IgD-negative memory B cell (primary cell): Measurements from ENCODE around the gene ACKR3. TPM values are rescaled to one million over a fixed set of nuclear protein-coding genes. Genes with fewer than 3 reads are reported as not detected.
A peak's percentile ranks its signal among the peaks of the same experiment; 100 is the strongest.

Experiments used
- H3K27ac Mint-ChIP-seq, 3 donors: one replicate each; pipeline ENCODE4 v1.8.0; 2020 to 2022; ENCODE audit warnings: mild to moderate bottlenecking in 3 of 3, mixed read lengths in 3 of 3, moderate library complexity in 1 of 3
- H3K27me3 Mint-ChIP-seq: one replicate; pipeline ENCODE4 v1.8.0; 2021; ENCODE audit warnings: mixed read lengths
- H3K36me3 Mint-ChIP-seq: one replicate; pipeline ENCODE4 v1.8.0; 2020; ENCODE audit warnings: mild to moderate bottlenecking, mixed read lengths
- H3K4me1 Mint-ChIP-seq, 3 donors: one replicate each; pipeline ENCODE4 v1.8.0; 2020 to 2022; ENCODE audit warnings: mixed read lengths in 3 of 3, mild to moderate bottlenecking in 1 of 3
- H3K4me3 Mint-ChIP-seq, 4 donors: one replicate each; pipeline ENCODE4 v1.8.0; 2020 to 2022; ENCODE audit warnings: mild to moderate bottlenecking in 4 of 4, mixed read lengths in 4 of 4, moderate library complexity in 3 of 4
- H3K9me3 Mint-ChIP-seq, 3 donors: one replicate each; pipeline ENCODE4 v1.8.0; 2020 to 2021; ENCODE audit warnings: mixed read lengths in 3 of 3, mild to moderate bottlenecking in 1 of 3
- polyA plus RNA-seq: library from polyadenylated mRNA; unstranded; fragments of 300-500 nt; fragmentation: Illumina TruSeq; gene quantifications from one replicate; pipeline ENCODE4 v1.2.3, GENCODE V29; 2021

Gene ACKR3
- polyA plus RNA-seq, 1 donor from 2014 or later, result 1.4 TPM

DNA sequence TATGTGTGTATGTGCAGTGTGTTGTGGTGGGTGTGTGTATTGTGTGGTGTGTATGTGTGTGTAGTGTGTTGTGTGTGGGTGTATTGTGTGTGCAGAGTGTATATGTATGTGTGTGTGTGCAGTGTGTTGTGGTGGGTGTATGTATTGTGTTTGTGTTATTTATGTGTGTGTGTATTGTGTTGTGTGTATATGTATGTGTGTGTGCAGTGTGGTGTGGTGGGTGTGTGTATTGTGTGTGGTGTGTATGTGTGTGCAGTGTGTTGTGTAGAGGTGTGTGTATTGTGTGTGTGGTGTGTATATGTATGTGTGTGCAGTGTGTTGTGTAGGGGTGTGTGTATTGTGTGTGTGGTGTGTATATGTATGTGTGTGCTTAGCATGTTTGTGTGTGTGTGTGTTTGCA, 24.3 kb downstream of the ACKR3 start:
- H3K4me3 Mint-ChIP-seq, result no peak overlapping the region
- H3K27ac Mint-ChIP-seq, result no peak overlapping the region
- H3K36me3 Mint-ChIP-seq, result no peaks in the 10 kb centered on the region
- peaks cover 0 to 3% (median 0%) of the 10 kb centered on the region in 3 donors for H3K9me3 Mint-ChIP-seq
- H3K27me3 Mint-ChIP-seq, result no peaks in the 10 kb centered on the region
- no peaks in the 10 kb centered on the region for H3K4me1 Mint-ChIP-seq

DNA sequence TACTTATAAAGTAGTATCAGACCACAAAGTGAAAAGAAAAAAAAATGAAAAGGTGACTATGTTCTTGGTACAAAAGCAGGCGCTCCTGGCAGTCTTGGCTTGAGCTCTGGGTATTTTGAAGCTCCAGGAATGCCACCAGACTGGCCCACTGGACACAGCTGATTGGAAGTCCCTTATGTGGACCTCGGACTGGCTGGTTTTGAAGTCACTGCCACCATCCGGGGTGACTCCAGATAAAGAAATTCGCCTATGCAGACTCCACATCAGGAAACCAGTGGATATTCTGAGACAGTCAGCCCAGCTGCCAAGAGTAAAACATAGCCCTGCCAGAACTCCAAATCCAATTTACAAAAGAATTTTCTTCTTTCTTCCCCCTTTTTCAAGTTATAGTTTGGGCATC, 28.0 kb downstream of the ACKR3 start:
- Mint-ChIP-seq H3K4me3 (no peak overlapping the region), H3K36me3 (no peaks in the 10 kb centered on the region), H3K9me3 (peaks cover 0 to 1% (median 0%) of the 10 kb centered on the region in 3 donors), H3K27me3 (peaks cover 7% of the 10 kb centered on the region), H3K4me1 (peaks cover 0 to 5% (median 5%) of the 10 kb centered on the region in 3 donors), H3K27ac (no peak overlapping the region)

DNA sequence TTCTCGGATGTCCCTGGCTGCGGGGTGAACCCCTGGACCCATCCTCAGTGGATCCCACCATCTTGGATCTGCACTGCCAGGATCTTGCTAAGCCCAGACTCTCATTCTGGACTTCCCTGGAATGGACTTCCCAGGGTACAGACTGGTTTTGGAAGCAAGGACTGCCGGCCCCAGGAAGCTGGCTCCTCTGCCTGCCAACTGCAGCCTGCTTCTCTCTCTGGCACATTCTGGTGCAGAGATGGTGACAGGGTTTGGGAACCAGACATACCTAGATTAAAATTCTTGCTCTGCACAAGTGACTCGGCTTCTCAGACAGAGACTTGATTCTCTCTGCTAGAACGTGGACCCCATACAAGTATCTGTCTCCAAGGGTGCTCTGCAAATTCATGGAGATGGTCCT, 29.4 kb downstream of the ACKR3 start:
- Mint-ChIP-seq H3K4me3 (no peak overlapping the region), H3K27me3 (peaks cover 7% of the 10 kb centered on the region), H3K9me3 (peaks cover 0 to 1% (median 0%) of the 10 kb centered on the region in 3 donors), H3K36me3 (no peaks in the 10 kb centered on the region), H3K4me1 (peaks cover 0 to 6% (median 5%) of the 10 kb centered on the region in 3 donors), H3K27ac (no peak overlapping the region)

DNA sequence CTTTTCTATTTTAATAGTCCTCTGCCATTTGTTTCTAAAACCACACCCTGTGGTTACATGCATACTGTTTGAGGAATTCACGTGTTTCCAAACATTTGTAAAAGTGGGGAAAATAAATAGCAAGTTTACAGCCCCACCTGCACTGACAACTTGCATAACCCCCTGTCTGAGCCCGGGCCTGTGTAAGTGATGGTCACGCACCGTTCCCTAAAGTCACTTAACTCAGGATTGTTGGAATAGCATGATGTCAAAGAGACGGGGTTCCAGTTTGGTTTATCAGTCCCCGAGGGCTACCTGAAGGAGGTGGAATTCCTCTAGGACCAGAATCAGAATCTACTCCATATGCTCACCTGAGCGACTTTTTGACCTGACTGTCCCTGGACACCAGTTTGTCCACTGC, 30.5 kb downstream of the ACKR3 start:
- no peak overlapping the region for H3K4me3 Mint-ChIP-seq

DNA sequence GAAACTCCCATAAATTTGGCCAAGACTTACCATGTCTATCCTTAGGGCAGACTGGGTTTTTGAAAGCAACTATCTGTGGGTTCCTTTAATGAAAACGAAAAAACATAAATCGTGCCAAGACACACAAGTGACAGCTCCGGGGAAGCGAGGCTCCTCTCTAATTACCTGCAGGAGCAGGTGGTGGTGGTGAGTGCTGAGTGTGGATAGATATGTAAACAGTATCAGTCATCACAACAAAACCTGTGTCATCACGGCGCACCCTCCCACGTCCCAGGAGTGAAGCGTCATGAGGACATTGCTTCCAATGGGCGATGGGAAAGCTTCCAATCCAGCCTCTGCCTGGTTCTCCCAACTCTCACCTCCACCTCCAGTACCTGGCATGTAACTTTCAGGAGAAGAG, 31.3 kb downstream of the ACKR3 start:
- Mint-ChIP-seq H3K4me3 (no peak overlapping the region), H3K27ac (peak overlapping the region in 1 of 3 donors; percentile 8), H3K9me3 (peaks cover 0 to 1% (median 0%) of the 10 kb centered on the region in 3 donors), H3K27me3 (peaks cover 10% of the 10 kb centered on the region), H3K36me3 (no peaks in the 10 kb centered on the region), H3K4me1 (peaks cover 0 to 6% (median 5%) of the 10 kb centered on the region in 3 donors)

More for the DNA sequence above, 30.5 kb downstream of the ACKR3 start:
- Mint-ChIP-seq H3K27ac (no peak overlapping the region), H3K9me3 (peaks cover 0 to 1% (median 0%) of the 10 kb centered on the region in 3 donors), H3K36me3 (no peaks in the 10 kb centered on the region), H3K4me1 (peaks cover 0 to 6% (median 5%) of the 10 kb centered on the region in 3 donors), H3K27me3 (peaks cover 10% of the 10 kb centered on the region)

DNA sequence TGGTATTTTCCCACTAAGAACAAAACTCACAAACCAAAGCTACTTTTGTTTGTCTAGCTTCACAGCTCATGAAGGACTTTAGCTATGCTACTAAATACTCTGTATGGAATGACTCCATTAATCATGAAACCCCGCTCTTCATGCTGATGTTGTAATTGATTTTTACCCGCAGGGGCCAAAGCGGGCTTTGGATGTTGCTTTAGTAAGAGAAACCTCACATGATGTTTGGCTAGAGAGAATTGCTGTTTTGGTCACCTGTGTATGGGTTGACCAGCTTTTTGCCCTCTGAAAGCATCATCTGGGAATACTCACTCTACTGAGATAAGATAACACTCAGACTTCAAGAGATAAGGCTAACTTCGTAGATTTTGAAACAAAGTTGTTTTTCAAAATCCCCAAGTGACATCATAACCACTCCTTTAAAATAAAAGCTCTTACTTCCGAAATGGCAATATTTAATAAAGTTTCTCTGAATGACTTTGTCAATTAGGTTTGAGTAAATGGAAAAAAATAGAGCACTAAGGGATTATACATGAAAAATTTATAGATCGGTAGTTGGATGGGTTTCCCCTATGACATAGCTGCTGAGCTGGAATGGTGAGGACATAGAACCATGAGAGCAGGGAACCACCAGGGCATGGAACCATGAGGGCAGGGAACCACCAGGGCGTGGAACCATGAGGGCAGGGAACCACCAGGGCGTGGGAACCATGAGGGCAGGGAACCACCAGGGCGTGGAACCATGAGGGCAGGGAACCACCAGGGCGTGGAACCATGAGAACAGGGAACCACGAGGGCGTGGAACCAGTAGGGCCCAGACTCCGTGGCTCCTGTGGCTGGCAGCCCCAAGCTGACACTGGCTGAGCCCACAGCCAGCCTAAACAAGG, 31.9 kb downstream of the ACKR3 start:
- peaks cover 16% of the 10 kb centered on the region for H3K27me3 Mint-ChIP-seq
- H3K4me1 Mint-ChIP-seq, result peaks cover 0 to 6% (median 5%) of the 10 kb centered on the region in 3 donors
- peaks cover 2% of the 10 kb centered on the region for H3K36me3 Mint-ChIP-seq
- no peak overlapping the region for H3K27ac Mint-ChIP-seq
- H3K9me3 Mint-ChIP-seq, result peaks cover 0 to 1% (median 0%) of the 10 kb centered on the region in 3 donors
- no peak overlapping the region for H3K4me3 Mint-ChIP-seq

DNA sequence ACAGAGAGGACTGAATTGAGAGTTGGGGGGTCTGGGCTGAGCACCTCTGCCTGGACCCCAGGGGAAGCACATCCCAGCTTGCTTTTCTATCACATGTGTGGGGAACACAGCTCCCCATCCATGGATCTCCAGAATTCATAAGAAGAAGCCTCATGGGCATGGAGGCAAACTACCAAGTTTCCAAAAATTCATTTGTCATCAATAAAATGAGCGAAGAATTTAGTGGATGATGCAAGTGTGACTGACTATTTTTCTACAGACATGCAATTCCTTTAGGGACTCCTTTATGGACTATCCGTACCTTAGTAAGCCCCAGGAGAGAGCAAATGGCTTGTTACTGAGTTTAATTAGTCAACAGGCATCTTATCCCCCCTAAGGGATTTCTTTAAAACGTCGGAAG, 33.1 kb downstream of the ACKR3 start:
- H3K9me3 Mint-ChIP-seq, result peaks cover 0 to 1% (median 0%) of the 10 kb centered on the region in 3 donors
- H3K4me3 Mint-ChIP-seq, result no peak overlapping the region
- H3K27me3 Mint-ChIP-seq, result peaks cover 25% of the 10 kb centered on the region
- peaks cover 3% of the 10 kb centered on the region for H3K36me3 Mint-ChIP-seq
- H3K27ac Mint-ChIP-seq, result peak overlapping the region in 1 of 3 donors; percentile 27
- H3K4me1 Mint-ChIP-seq, result peaks cover 0 to 6% (median 5%) of the 10 kb centered on the region in 3 donors

DNA sequence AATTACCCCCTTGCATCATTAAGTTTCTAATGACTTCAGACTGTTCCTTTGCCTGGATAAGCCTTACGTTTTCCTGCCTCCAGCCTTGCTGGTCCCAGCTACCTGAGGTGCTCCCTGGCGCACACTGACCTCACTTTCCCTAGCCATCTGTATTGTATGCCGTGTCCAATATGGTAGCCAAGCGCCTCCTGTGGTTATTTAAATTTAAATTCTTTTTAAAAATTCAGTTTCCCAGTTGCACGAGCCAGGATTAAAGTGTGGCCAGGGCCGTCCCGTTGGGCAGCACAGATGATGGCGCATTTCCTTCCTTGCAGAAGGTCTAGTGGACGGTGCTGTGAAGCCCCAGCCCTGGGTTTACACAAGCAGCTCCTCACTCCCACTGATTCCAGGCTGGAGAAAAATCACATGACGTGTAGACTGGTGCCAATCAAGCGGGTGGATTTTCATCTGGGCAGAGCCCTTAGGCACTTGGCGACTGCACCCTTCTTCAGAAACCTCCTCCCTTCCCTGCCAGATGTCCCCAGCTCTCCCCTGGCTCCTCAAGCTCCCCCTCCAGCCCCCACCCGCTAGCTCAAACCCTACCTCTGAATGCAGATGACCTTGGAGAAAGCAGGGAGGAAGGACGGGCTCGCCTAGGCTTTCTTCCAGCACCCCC, 33.9 kb downstream of the ACKR3 start:
- Mint-ChIP-seq H3K36me3 (peaks cover 3% of the 10 kb centered on the region), H3K4me1 (peaks cover 0 to 6% (median 5%) of the 10 kb centered on the region in 3 donors), H3K4me3 (no peak overlapping the region), H3K9me3 (peaks cover 0 to 1% (median 0%) of the 10 kb centered on the region in 3 donors), H3K27me3 (peaks cover 28% of the 10 kb centered on the region), H3K27ac (no peak overlapping the region)

DNA sequence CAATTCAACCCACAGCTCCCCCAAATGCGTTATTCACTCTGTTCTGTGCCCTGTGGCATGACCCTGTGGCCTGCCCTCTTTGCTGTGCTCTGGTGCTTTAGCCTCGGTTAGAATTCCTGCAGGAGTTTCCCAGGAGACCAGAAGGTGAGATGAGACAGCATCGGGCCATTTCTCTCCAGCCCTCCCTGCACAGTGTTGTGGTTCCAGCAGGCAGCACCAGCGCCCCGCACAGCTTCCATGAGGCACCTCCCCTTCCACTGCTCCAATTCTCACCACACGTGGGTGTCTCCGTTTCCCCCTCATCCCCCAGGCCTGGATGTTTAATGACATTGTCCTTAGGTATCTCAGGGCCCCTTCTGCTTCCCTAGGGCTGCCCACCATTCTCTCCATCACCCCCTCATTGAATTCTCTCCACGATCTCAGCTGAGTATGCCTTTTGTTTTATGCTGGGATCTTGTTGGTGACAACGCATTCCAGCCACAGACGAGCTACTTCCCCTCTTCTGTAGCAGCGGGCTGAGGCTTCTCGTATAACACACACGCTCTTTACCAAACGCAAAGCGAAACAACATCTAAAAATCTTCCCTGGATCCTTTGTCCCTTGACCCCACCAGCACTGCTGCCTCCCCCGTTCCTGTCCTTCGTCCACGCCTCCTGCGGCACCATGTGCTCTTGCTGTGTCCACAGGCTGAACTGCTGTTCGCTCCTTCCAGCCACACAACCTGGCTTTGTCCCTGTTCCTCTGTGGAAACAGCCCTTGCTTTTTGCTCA, 35.1 kb downstream of the ACKR3 start:
- Mint-ChIP-seq H3K9me3 (peaks cover 0 to 1% (median 0%) of the 10 kb centered on the region in 3 donors), H3K36me3 (peaks cover 3% of the 10 kb centered on the region), H3K27ac (peak overlapping the region in 1 of 3 donors; percentile 84), H3K4me1 (peaks cover 0 to 6% (median 5%) of the 10 kb centered on the region in 3 donors), H3K4me3 (peak overlapping the region in 1 of 4 donors; percentile 63), H3K27me3 (peaks cover 32% of the 10 kb centered on the region)

DNA sequence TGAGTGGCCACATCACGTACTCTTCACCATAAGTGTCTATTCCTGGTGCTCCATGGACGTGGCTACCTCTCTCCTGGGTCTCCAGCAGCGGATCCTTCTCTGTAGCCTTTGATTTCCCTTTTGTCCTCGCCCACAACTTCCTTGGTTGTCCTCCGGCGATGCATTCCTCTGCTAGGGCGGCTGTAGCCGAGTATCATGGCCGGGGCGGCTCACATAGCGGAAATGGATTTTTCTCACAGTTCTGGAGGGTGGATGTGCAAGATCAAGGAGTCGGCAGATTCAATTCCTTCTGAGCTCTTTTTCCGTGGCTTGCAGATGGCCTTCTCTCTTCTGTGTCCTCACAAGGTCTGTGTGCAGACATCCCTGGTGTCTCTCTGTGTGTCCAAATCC, 35.7 kb downstream of the ACKR3 start:
- no peak overlapping the region for H3K4me3 Mint-ChIP-seq
- H3K27me3 Mint-ChIP-seq, result peaks cover 30% of the 10 kb centered on the region
- H3K4me1 Mint-ChIP-seq, result peaks cover 0 to 6% (median 5%) of the 10 kb centered on the region in 3 donors
- H3K27ac Mint-ChIP-seq, result peak overlapping the region in 2 of 3 donors; percentile 31 to 84
- H3K36me3 Mint-ChIP-seq, result peaks cover 3% of the 10 kb centered on the region
- H3K9me3 Mint-ChIP-seq, result peaks cover 0 to 1% (median 0%) of the 10 kb centered on the region in 3 donors

DNA sequence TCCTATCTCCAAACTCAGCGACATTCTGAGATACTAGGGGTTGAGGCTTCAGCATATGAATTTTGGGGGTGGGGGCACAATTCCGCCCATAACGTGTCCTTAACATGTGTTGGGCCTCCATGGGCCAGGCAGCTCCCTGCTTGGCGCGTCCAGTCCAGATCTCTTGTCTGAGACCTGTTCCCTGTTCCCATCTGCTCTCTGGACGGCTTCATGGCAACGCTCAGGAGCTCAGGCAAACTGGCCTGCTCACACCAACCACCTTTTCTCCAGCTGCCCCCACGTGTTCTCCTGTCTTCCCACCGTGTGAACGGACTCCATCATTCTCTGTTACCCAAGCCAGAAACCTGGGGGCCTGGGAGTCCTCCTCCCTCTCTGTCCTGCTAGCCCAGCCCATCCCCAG, 36.4 kb downstream of the ACKR3 start:
- H3K27ac Mint-ChIP-seq, result no peak overlapping the region
- H3K36me3 Mint-ChIP-seq, result peaks cover 3% of the 10 kb centered on the region
- peaks cover 0 to 1% (median 0%) of the 10 kb centered on the region in 3 donors for H3K9me3 Mint-ChIP-seq
- peaks cover 27% of the 10 kb centered on the region for H3K27me3 Mint-ChIP-seq
- H3K4me3 Mint-ChIP-seq, result no peak overlapping the region
- peaks cover 0 to 6% (median 5%) of the 10 kb centered on the region in 3 donors for H3K4me1 Mint-ChIP-seq

DNA sequence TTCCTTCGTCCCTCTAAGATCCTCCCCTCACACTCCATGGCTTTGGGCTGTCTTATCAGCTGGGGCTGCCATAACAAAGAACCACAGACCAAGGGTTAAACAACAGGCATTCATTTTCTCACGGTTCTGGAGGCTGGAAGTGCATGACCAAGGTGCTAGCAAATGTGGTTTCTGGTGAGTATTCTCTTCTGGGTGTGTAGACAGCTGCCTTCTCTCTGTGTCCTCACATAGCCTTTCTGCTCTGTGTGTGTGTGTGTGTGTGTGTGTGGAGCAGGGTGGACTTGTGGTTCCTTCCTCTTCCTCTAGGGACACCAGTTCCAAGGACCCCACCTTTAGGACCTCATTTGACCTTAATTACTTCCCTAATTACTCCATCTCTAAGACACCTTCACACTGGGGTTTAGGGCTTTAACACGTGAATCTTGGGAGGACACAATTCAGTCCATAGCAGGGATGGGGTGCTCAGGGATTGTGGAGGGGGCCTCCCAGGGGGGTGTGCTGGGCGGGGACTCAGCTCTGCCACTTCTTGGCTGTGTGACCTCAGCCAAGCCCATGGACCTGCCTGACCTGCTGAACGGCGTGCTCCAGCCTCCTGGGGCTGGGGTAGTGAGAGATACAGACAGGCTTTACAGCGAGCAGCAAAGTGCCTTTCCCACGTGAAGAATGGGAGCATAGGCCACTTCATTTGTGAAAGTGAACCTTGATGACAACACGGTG, 38.0 kb downstream of the ACKR3 start:
- Mint-ChIP-seq H3K4me1 (peaks cover 0 to under 1% (median 0%) of the 10 kb centered on the region in 3 donors), H3K27me3 (peaks cover 24% of the 10 kb centered on the region), H3K27ac (no peak overlapping the region), H3K9me3 (no peaks in the 10 kb centered on the region), H3K36me3 (peaks cover 3% of the 10 kb centered on the region), H3K4me3 (no peak overlapping the region)

DNA sequence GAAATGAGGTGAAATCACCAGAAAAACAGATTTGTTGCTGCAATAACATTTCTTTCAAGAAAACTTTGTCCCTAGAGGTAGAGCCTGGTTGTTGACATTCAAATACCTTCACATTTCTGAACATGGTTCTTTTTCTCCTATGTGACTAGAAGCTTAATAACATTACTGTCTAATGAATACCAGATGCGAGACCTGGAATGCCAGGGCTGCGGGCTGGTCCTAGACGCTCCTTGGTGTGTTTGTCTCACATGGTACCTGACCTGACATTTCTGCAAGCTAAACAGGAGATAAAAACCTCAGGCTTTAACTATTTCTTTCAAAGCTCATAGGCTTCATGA, 38.5 kb downstream of the ACKR3 start:
- Mint-ChIP-seq H3K9me3 (no peaks in the 10 kb centered on the region), H3K4me1 (no peaks in the 10 kb centered on the region), H3K4me3 (no peak overlapping the region), H3K27me3 (peaks cover 27% of the 10 kb centered on the region), H3K27ac (no peak overlapping the region), H3K36me3 (peaks cover 3% of the 10 kb centered on the region)

DNA sequence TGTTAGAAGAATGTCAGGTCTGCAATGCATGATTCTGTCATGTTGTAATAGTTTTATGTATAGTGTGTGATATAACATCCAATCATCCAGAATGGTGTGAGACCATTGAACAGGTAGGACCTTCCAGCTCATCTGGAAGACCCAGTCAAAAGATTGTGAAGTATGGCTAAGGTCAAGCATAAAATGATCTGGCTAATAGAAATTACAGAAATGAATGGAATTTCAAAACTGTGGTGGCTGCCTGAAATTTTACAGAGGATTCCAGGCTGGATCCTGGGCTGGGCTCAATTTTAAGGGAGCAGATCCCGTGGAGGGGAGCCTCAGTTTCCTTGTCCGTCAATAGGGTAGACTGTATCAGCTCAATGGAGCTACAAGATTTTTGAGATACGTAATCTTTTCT, 39.1 kb downstream of the ACKR3 start:
- H3K4me3 Mint-ChIP-seq, result no peak overlapping the region

More for the DNA sequence above, 39.1 kb downstream of the ACKR3 start:
- Mint-ChIP-seq H3K27me3 (peaks cover 29% of the 10 kb centered on the region), H3K36me3 (peaks cover 3% of the 10 kb centered on the region), H3K4me1 (no peaks in the 10 kb centered on the region), H3K9me3 (no peaks in the 10 kb centered on the region), H3K27ac (no peak overlapping the region)
